Measurements from ENCODE around the gene NKX2-3. TPM values are rescaled to one million over a fixed set of nuclear protein-coding genes. Genes with fewer than 3 reads are reported as not detected.

The NKX2-3 gene
- total RNA-seq, 1 donor: not detected

DNA sequence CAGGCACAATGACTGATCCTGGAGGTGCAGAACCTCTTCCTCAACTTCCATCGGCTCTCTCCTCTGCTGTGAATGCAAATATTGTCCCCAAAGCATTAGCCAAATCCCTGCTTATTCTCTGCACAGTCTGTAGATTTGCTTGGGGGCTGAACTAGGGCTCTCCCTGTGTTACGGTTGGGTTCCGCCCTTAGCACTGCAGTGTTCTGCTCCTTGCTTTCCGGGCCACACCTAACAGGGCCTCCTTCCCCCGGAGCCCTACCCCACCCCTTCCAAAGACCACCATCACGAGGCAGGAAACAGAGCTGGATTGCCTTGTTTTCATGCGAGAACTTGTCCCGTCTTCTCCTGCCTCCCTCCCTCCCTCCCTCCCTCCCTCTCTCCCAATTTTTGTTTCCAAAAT is 50.9 kb downstream of the NKX2-3 start:
- no peak overlapping the region for H3K4me3 ChIP-seq (ENCODE audit: low read depth, low read length)
- TF ChIP-seq, protein P1, sequence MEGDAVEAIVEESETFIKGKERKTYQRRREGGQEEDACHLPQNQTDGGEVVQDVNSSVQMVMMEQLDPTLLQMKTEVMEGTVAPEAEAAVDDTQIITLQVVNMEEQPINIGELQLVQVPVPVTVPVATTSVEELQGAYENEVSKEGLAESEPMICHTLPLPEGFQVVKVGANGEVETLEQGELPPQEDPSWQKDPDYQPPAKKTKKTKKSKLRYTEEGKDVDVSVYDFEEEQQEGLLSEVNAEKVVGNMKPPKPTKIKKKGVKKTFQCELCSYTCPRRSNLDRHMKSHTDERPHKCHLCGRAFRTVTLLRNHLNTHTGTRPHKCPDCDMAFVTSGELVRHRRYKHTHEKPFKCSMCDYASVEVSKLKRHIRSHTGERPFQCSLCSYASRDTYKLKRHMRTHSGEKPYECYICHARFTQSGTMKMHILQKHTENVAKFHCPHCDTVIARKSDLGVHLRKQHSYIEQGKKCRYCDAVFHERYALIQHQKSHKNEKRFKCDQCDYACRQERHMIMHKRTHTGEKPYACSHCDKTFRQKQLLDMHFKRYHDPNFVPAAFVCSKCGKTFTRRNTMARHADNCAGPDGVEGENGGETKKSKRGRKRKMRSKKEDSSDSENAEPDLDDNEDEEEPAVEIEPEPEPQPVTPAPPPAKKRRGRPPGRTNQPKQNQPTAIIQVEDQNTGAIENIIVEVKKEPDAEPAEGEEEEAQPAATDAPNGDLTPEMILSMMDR (IDR thresholded peaks at IDR 0.05; ENCODE audit: insufficient read depth, low read length): no peak

More for the DNA sequence above, 50.9 kb downstream of the NKX2-3 start:
- DNase-seq (ENCODE audit: low read depth): no peak

Other genes starting within 250 kb of the NKX2-3 start
- 0.09 and 0.41 TPM in 2 replicates for gene CNNM1, start 203.6 kb upstream of the NKX2-3 start, total RNA-seq (ENCODE audit: low replicate concordance)
- gene GOT1, start 102.3 kb upstream of the NKX2-3 start, total RNA-seq (ENCODE audit: low replicate concordance): 14.7 and 33.7 TPM in 2 replicates
- 7.0 and 20.9 TPM in 2 replicates for gene SLC25A28, start 87.5 kb downstream of the NKX2-3 start, total RNA-seq (ENCODE audit: low replicate concordance)
- gene ENTPD7, start 126.6 kb downstream of the NKX2-3 start, total RNA-seq (ENCODE audit: low replicate concordance): 10.1 and 11.4 TPM in 2 replicates
- 36.1 and 44.2 TPM in 2 replicates for gene COX15, start 199.2 kb downstream of the NKX2-3 start, total RNA-seq (ENCODE audit: low replicate concordance)
- 18.3 and 25.0 TPM in 2 replicates for gene CUTC, start 199.3 kb downstream of the NKX2-3 start, total RNA-seq (ENCODE audit: low replicate concordance)
- 0.98 and 1.4 TPM in 2 replicates for gene ABCC2, start 249.7 kb downstream of the NKX2-3 start, total RNA-seq (ENCODE audit: low replicate concordance)

Data from fibroblast of the aortic adventitia (primary cell).